ENCODE data around the gene NAGLU. TPM values are rescaled to one million over a fixed set of nuclear protein-coding genes. Genes with fewer than 3 reads are reported as not detected.
A peak's percentile ranks its signal among the peaks of the same experiment; 100 is the strongest.

The NAGLU gene
- total and polyA plus RNA-seq, 8 donors = 11.7 to 55.8 (median 21.1) TPM

DNA sequence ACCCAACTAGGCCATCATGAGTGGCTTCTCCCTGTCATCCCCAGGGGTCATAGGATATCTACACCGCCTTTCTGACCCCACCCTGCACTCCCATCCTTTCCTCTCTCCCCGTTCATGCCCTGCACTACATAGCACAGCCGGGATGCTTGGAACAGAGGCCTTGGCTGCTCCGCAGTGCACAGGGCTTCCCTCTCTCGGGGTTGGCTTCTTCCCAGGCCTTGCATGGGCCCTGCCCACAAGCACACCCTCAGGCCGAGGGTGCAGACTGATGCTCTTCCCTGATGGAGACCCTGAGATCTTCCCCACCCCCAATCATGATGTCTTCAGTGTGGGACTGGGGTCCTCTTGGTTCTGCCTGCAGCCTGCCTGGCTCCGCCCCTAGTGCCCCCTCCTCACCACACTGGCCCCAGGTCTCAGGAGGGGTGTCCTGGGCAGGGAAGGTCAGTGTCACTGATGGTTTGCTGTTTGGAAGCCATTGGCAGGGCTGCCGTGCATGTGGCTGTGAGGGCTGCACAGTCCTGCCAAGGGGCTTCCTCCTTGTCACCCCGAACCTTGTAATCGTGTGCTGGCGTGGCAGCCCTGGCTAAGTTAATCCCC lies 14.3 kb upstream of the NAGLU start:
- no peak overlapping the region for H3K4me3 ChIP-seq
- WGBS, 5 donors = 58 to 82% (median 79%) methylated on average over 10 to 11 of the region's 11 CpGs
- no peak for DNase-seq
- intact Hi-C loops (cut with DNase I; ENCODE audit: low total_unique reads) = no loop called here
- H3K9me3 ChIP-seq = no peaks in the 10 kb centered on the region
- H3K27ac ChIP-seq = peak overlapping the region; percentile 67 to 93 (median 91)
- TF ChIP-seq, protein P1, sequence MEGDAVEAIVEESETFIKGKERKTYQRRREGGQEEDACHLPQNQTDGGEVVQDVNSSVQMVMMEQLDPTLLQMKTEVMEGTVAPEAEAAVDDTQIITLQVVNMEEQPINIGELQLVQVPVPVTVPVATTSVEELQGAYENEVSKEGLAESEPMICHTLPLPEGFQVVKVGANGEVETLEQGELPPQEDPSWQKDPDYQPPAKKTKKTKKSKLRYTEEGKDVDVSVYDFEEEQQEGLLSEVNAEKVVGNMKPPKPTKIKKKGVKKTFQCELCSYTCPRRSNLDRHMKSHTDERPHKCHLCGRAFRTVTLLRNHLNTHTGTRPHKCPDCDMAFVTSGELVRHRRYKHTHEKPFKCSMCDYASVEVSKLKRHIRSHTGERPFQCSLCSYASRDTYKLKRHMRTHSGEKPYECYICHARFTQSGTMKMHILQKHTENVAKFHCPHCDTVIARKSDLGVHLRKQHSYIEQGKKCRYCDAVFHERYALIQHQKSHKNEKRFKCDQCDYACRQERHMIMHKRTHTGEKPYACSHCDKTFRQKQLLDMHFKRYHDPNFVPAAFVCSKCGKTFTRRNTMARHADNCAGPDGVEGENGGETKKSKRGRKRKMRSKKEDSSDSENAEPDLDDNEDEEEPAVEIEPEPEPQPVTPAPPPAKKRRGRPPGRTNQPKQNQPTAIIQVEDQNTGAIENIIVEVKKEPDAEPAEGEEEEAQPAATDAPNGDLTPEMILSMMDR (IDR thresholded peaks at IDR 0.05) = no peak
- no peak for TF ChIP-seq EP300 (IDR thresholded peaks at IDR 0.05)
- no peak for TF ChIP-seq POLR2AphosphoS5 (IDR thresholded peaks at IDR 0.05)
- no peak for TF ChIP-seq POLR2A (IDR thresholded peaks at IDR 0.05)
- H3K36me3 ChIP-seq = peaks cover 5 to 26% (median 14%) of the 10 kb centered on the region in 4 donors
- peaks cover 64 to 82% (median 71%) of the 10 kb centered on the region in 4 donors for H3K4me1 ChIP-seq
- H3K27me3 ChIP-seq = no peaks in the 10 kb centered on the region

- Histone ChIP-seq H3K4me1 (peaks cover 59 to 82% (median 68%) of the 10 kb centered on the region in 4 donors), H3K27me3 (no peaks in the 10 kb centered on the region), H3K4me3 (no peak overlapping the region), H3K27ac (peak overlapping the region; percentile 67 to 93 (median 91)), H3K36me3 (peaks cover 5 to 23% (median 13%) of the 10 kb centered on the region in 4 donors), H3K9me3 (no peaks in the 10 kb centered on the region)
- DNase-seq = no peak
- intact Hi-C loops (cut with DNase I; ENCODE audit: low total_unique reads) = no loop called here
- no peak for TF ChIP-seq EP300 (IDR thresholded peaks at IDR 0.05)
- TF ChIP-seq POLR2A (IDR thresholded peaks at IDR 0.05) = no peak
- TF ChIP-seq, protein P1 (IDR thresholded peaks at IDR 0.05) = no peak
- TF ChIP-seq POLR2AphosphoS5 (IDR thresholded peaks at IDR 0.05) = no peak
- WGBS, 5 donors = 64 to 81% (median 72%) methylated on average over 9 of the region's 9 CpGs
Observed at GRCh38 chr17:42522263-42522790, 13.7 kb upstream of the NAGLU start.

DNA sequence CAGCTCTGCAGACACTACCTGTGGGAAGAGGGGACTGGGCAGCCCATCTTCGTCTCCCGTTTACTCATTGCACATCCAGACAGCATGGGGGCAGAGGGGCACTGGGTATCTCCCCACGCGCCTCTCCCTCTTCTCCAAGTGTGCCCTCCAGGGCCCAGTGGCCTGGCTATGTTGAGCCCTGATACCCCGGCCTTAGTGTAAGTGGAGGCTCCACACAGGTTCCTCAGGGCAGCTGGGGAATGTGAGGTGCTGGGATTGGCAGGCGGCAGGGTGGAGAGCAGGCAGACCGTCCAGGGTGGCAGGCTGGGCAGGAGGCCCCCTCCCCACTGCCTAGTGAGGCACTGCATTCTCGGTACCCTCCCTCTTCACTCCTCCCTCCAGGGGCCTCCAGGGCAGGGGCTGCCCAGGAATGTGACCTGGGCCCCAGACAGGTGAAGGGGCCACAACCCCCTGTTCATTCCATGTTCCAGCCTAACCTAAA lies 13.2 kb upstream of the NAGLU start:
- H3K4me1 ChIP-seq = peaks cover 54 to 82% (median 64%) of the 10 kb centered on the region in 4 donors
- intact Hi-C loops (cut with DNase I; ENCODE audit: low total_unique reads) = no loop called here
- H3K9me3 ChIP-seq = no peaks in the 10 kb centered on the region
- no peak overlapping the region for H3K4me3 ChIP-seq
- TF ChIP-seq, protein P1 (IDR thresholded peaks at IDR 0.05) = no peak
- TF ChIP-seq POLR2A (IDR thresholded peaks at IDR 0.05) (no peak), EP300 (IDR thresholded peaks at IDR 0.05) (no peak), POLR2AphosphoS5 (IDR thresholded peaks at IDR 0.05) (no peak)
- no peak for DNase-seq
- WGBS, 5 donors = 84 to 96% (median 91%) methylated on average over 8 of the region's 8 CpGs
- H3K27me3 ChIP-seq = no peaks in the 10 kb centered on the region
- H3K36me3 ChIP-seq = peaks cover 5 to 23% (median 13%) of the 10 kb centered on the region in 4 donors
- H3K27ac ChIP-seq = peak overlapping the region in 4 of 5 donors; percentile 90 to 93 (median 92)

DNA sequence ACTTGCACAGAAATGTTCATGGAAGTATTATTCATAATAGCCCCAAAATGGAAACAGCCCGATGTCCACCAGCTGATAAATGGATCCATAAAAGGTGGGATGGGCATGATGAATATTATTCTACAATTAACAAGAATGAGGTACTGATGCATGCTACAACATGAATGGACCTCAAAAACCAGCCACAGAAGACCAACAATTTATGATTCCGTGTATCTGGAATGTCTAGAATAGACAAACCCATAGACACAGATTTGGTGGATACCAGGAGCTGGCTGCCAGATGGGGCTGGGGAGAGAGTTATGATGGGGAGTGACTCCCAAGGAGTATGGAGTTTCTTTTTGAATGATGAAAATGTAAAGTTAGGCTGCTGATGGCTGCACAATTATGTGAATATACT lies 10.8 kb upstream of the NAGLU start:
- TF ChIP-seq POLR2A (IDR thresholded peaks at IDR 0.05) (no peak), EP300 (IDR thresholded peaks at IDR 0.05) (no peak), POLR2AphosphoS5 (IDR thresholded peaks at IDR 0.05) (no peak)
- TF ChIP-seq, protein P1 (IDR thresholded peaks at IDR 0.05) = no peak
- Histone ChIP-seq H3K27me3 (no peaks in the 10 kb centered on the region), H3K27ac (peak overlapping the region in 3 of 5 donors; percentile 58 to 93 (median 91))

More for the DNA sequence above, 10.8 kb upstream of the NAGLU start:
- no peak for DNase-seq
- 74 to 84% (median 76%) methylated on average over 2 of the region's 2 CpGs for WGBS, 5 donors
- Histone ChIP-seq H3K4me3 (no peak overlapping the region), H3K9me3 (no peaks in the 10 kb centered on the region), H3K36me3 (peaks cover 5 to 23% (median 13%) of the 10 kb centered on the region in 4 donors), H3K4me1 (peaks cover 31 to 77% (median 46%) of the 10 kb centered on the region in 4 donors)
- intact Hi-C loops (cut with DNase I; ENCODE audit: low total_unique reads) = loop anchor here (5.0 kb wide), 1 partner anchor 98 kb away; no protein-coding TSS in a partner anchor
